ENCODE data around the gene EFHC2. TPM values are rescaled to one million over a fixed set of nuclear protein-coding genes. Genes with fewer than 3 reads are reported as not detected.
"Not testable (repeated sequence)": the region's sequence is repeated elsewhere in the genome, so short reads cannot be mapped to it uniquely, and the experiment has no call there.

EFHC2 gene
- total RNA-seq, 2 experiments from 2014 or later = 0.64 to 0.77 TPM

- DNase-seq; H3K36me3 Mint-ChIP-seq; H3K4me3 Mint-ChIP-seq; H3K27me3 Mint-ChIP-seq; H3K27ac Mint-ChIP-seq; ATAC-seq (ENCODE audit: low read depth); H3K4me1 Mint-ChIP-seq; H3K9me3 Mint-ChIP-seq: not testable (repeated sequence)
- POLR2A ChIA-PET = interaction anchor here (0.7 kb wide), 1 partner anchor 181 kb away, joined by 3 read pairs; no protein-coding TSS in a partner anchor
Observed at GRCh38 chrX:44187915-44188314, 155.6 kb downstream of the EFHC2 start.

GRCh38 chrX:44183329-44183728 lies 160.1 kb downstream of the EFHC2 start:
- Mint-ChIP-seq H3K4me1 (no peaks in the 10 kb centered on the region), H3K27ac (no peak overlapping the region), H3K9me3 (no peaks in the 10 kb centered on the region), H3K36me3 (no peaks in the 10 kb centered on the region), H3K27me3 (no peaks in the 10 kb centered on the region), H3K4me3 (no peak overlapping the region)
- POLR2A ChIA-PET = no interaction called here
- DNase-seq (no peak), ATAC-seq (ENCODE audit: low read depth) (no peak)

GRCh38 chrX:44178274-44179053 lies 165.0 kb downstream of the EFHC2 start:
- POLR2A ChIA-PET = no interaction called here
- Mint-ChIP-seq H3K27me3 (no peaks in the 10 kb centered on the region), H3K4me1 (no peaks in the 10 kb centered on the region), H3K36me3 (no peaks in the 10 kb centered on the region), H3K9me3 (no peaks in the 10 kb centered on the region), H3K27ac (no peak overlapping the region), H3K4me3 (no peak overlapping the region)
- ATAC-seq (ENCODE audit: low read depth) = no peak
- no peak for DNase-seq

- DNase-seq (no peak), ATAC-seq (ENCODE audit: low read depth) (no peak)
- Mint-ChIP-seq H3K27ac (no peak overlapping the region), H3K36me3 (no peaks in the 10 kb centered on the region), H3K4me1 (no peaks in the 10 kb centered on the region), H3K27me3 (no peaks in the 10 kb centered on the region), H3K4me3 (no peak overlapping the region), H3K9me3 (no peaks in the 10 kb centered on the region)
- POLR2A ChIA-PET = no interaction called here
Observed at GRCh38 chrX:44175455-44175854, 168.0 kb downstream of the EFHC2 start.

GRCh38 chrX:44174061-44174460 lies 169.4 kb downstream of the EFHC2 start:
- Mint-ChIP-seq H3K27me3 (no peaks in the 10 kb centered on the region), H3K4me3 (no peak overlapping the region), H3K9me3 (no peaks in the 10 kb centered on the region), H3K36me3 (no peaks in the 10 kb centered on the region), H3K4me1 (no peaks in the 10 kb centered on the region), H3K27ac (no peak overlapping the region)
- DNase-seq = no peak
- ATAC-seq (ENCODE audit: low read depth) = no peak
- POLR2A ChIA-PET = no interaction called here

- ATAC-seq (ENCODE audit: low read depth) (no peak), DNase-seq (no peak)
- Mint-ChIP-seq H3K27ac (no peak overlapping the region), H3K27me3 (no peaks in the 10 kb centered on the region), H3K4me3 (no peak overlapping the region), H3K36me3 (no peaks in the 10 kb centered on the region), H3K4me1 (no peaks in the 10 kb centered on the region), H3K9me3 (no peaks in the 10 kb centered on the region)
- POLR2A ChIA-PET = no interaction called here
Observed at GRCh38 chrX:44173219-44173618, 170.3 kb downstream of the EFHC2 start.

GRCh38 chrX:44167116-44167515 lies 176.4 kb downstream of the EFHC2 start:
- Mint-ChIP-seq H3K27ac (no peak overlapping the region), H3K27me3 (no peaks in the 10 kb centered on the region), H3K36me3 (peaks cover 1% of the 10 kb centered on the region), H3K4me1 (no peaks in the 10 kb centered on the region), H3K4me3 (no peak overlapping the region), H3K9me3 (no peaks in the 10 kb centered on the region)
- POLR2A ChIA-PET = no interaction called here
- ATAC-seq (ENCODE audit: low read depth) (no peak), DNase-seq (no peak)

GRCh38 chrX:44162964-44163475 lies 180.5 kb downstream of the EFHC2 start:
- Mint-ChIP-seq H3K4me3 (no peak overlapping the region), H3K36me3 (peaks cover 1% of the 10 kb centered on the region), H3K4me1 (no peaks in the 10 kb centered on the region), H3K27ac (no peak overlapping the region), H3K27me3 (no peaks in the 10 kb centered on the region), H3K9me3 (no peaks in the 10 kb centered on the region)
- POLR2A ChIA-PET = no interaction called here
- DNase-seq (no peak), ATAC-seq (ENCODE audit: low read depth) (no peak)

- POLR2A ChIA-PET = no interaction called here
Observed at GRCh38 chrX:44157858-44158257, 185.6 kb downstream of the EFHC2 start.

GRCh38 chrX:44157283-44157682 lies 186.2 kb downstream of the EFHC2 start:
- ATAC-seq (ENCODE audit: low read depth) (no peak), DNase-seq (no peak)
- Mint-ChIP-seq H3K4me3 (no peak overlapping the region), H3K27ac (no peak overlapping the region), H3K9me3 (no peaks in the 10 kb centered on the region), H3K4me1 (no peaks in the 10 kb centered on the region), H3K27me3 (no peaks in the 10 kb centered on the region), H3K36me3 (no peaks in the 10 kb centered on the region)
- POLR2A ChIA-PET = no interaction called here

More at GRCh38 chrX:44157858-44158257, 185.6 kb downstream of the EFHC2 start:
- H3K27me3 Mint-ChIP-seq = no peaks in the 10 kb centered on the region
- no peaks in the 10 kb centered on the region for H3K9me3 Mint-ChIP-seq
- no peaks in the 10 kb centered on the region for H3K4me1 Mint-ChIP-seq
- no peak overlapping the region for H3K4me3 Mint-ChIP-seq
- ATAC-seq (ENCODE audit: low read depth) = no peak
- no peak overlapping the region for H3K27ac Mint-ChIP-seq
- peaks cover 1% of the 10 kb centered on the region for H3K36me3 Mint-ChIP-seq
- no peak for DNase-seq

GRCh38 chrX:44156726-44157125 lies 186.7 kb downstream of the EFHC2 start:
- Mint-ChIP-seq H3K4me3 (no peak overlapping the region), H3K27ac (no peak overlapping the region), H3K9me3 (no peaks in the 10 kb centered on the region), H3K4me1 (no peaks in the 10 kb centered on the region), H3K36me3 (no peaks in the 10 kb centered on the region), H3K27me3 (no peaks in the 10 kb centered on the region)
- no peak for ATAC-seq (ENCODE audit: low read depth)
- POLR2A ChIA-PET = no interaction called here
- no peak for DNase-seq

GRCh38 chrX:44155126-44155525 lies 188.3 kb downstream of the EFHC2 start:
- ATAC-seq (ENCODE audit: low read depth) (no peak), DNase-seq (no peak)
- no peaks in the 10 kb centered on the region for H3K9me3 Mint-ChIP-seq
- H3K4me1 Mint-ChIP-seq = no peaks in the 10 kb centered on the region
- no peaks in the 10 kb centered on the region for H3K27me3 Mint-ChIP-seq
- POLR2A ChIA-PET = no interaction called here
- H3K27ac Mint-ChIP-seq = no peak overlapping the region
- no peak overlapping the region for H3K4me3 Mint-ChIP-seq
- no peaks in the 10 kb centered on the region for H3K36me3 Mint-ChIP-seq

- Mint-ChIP-seq H3K9me3 (no peaks in the 10 kb centered on the region), H3K4me3 (no peak overlapping the region), H3K27ac (no peak overlapping the region), H3K4me1 (no peaks in the 10 kb centered on the region), H3K27me3 (no peaks in the 10 kb centered on the region), H3K36me3 (no peaks in the 10 kb centered on the region)
- no peak for DNase-seq
- POLR2A ChIA-PET = no interaction called here
- no peak for ATAC-seq (ENCODE audit: low read depth)
Observed at GRCh38 chrX:44152852-44153251, 190.6 kb downstream of the EFHC2 start.

- Mint-ChIP-seq H3K36me3 (no peaks in the 10 kb centered on the region), H3K4me3 (no peak overlapping the region), H3K27me3 (peaks cover 2% of the 10 kb centered on the region), H3K9me3 (no peaks in the 10 kb centered on the region), H3K4me1 (no peaks in the 10 kb centered on the region), H3K27ac (no peak overlapping the region)
- POLR2A ChIA-PET = no interaction called here
- ATAC-seq (ENCODE audit: low read depth) = no peak
- no peak for DNase-seq
Observed at GRCh38 chrX:44147130-44147529, 196.3 kb downstream of the EFHC2 start.
